Activated CD8-positive, alpha-beta memory T cell treated with anti-CD3 and anti-CD28 coated beads, Interleukin-2, amount 50 U/mL, for 48 hours (primary cell): ENCODE measurements around the gene KRTAP10-11.
"Not testable (repeated sequence)": the region's sequence is repeated elsewhere in the genome, so short reads cannot be mapped to it uniquely, and the experiment has no call there.

Experiments used
- DNase-seq: peaks from one replicate; pipeline ENCODE4 v3.0.0-alpha.2; 2020

KRTAP10-11 gene, protein sequence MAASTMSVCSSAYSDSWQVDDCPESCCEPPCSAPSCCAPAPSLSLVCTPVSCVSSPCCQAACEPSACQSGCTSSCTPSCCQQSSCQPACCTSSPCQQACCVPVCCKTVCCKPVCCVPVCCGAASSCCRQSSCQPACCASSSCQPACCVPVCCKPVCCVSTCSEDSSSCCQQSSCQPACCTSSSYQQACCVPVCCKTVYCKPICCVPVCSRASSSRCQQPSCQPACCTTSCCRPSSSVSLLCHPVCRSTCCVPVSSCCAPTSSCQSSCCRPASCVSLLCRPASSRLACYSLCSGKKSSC

DNA sequence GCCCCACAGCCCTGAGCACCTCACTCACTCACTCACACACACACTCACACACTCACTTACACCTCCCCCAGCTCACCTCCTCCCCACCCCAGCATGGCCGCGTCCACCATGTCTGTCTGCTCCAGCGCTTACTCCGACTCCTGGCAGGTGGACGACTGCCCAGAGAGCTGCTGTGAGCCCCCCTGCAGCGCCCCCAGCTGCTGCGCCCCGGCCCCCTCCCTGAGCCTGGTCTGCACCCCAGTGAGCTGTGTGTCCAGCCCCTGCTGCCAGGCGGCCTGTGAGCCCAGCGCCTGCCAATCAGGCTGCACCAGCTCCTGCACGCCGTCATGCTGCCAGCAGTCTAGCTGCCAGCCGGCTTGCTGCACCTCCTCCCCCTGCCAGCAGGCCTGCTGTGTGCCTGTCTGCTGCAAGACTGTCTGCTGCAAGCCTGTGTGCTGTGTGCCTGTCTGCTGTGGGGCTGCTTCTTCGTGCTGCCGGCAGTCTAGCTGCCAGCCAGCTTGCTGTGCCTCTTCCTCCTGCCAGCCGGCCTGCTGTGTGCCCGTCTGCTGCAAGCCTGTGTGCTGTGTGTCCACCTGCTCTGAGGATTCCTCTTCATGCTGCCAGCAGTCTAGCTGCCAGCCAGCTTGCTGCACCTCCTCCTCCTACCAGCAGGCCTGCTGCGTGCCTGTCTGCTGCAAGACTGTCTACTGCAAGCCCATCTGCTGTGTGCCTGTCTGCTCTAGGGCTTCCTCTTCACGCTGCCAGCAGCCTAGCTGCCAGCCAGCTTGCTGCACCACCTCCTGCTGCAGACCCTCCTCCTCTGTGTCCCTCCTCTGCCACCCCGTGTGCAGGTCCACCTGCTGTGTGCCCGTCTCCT lies at the start of gene KRTAP10-11:
KRTAP10-11 (plus strand) TSS at position 49 of the 856 bp plus-strand sequence; CDS start at position 94, 45 bp downstream.
- not testable (repeated sequence) for DNase-seq

DNA sequence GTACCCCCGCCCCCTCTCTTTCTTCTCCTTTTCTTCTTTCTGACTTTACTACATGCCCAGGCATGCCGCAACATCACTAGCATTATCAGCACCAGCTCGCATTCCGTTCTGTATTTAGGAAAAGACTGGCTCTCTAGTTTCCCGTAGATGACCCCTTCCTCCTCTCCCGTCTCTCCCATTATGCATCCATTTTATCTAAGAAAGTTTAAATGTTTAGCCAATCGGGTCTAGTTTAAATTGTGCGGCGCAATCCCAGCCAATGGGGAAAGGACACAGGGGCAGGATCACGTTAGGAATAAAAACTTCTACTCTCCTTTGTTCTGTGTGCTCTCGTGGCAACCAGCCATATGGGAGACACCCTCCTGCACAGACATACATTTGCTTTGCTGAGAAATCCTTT lies 48.2 kb upstream of the KRTAP10-11 start:
- no peak for DNase-seq

GRCh38 chr21:44599264-44600029 lies 46.8 kb upstream of the KRTAP10-11 start:
- DNase-seq: no peak

DNA sequence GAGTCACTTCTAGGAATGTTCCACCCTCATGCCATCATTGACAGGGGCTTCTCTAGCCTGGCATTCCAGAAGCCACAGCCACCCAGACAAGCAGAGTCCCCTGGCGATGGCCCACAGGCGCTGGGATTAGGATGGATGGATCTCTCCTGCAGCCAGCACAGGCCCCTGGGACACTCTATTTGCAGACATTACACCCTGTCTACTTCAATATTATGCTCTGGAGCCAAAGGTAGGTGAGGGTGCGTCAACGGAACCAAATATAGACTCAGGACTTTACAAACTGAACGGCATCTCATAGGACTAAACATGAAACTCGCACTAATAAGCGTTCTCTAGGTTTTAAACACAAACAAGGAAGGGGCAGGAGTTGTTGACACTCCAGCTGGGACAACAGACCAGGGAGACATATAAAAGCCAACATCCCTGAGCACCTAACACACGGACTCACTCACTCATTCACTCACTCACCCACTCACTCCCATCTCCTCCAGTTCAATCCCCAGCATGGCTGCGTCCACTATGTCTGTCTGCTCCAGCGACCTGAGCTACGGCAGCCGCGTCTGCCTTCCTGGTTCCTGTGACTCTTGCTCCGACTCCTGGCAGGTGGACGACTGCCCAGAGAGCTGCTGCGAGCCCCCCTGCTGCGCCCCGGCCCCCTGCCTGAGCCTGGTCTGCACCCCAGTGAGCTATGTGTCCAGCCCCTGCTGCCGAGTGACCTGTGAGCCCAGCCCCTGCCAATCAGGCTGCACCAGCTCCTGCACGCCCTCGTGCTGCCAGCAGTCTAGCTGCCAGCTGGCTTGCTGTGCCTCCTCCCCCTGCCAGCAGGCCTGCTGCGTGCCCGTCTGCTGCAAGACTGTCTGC lies 45.9 kb upstream of the KRTAP10-11 start, which contains the start of gene KRTAP10-7:
KRTAP10-7 (plus strand) TSS at position 480 of the 861 bp plus-strand sequence; CDS start at position 505, 25 bp downstream.
- not testable (repeated sequence) for DNase-seq

DNA sequence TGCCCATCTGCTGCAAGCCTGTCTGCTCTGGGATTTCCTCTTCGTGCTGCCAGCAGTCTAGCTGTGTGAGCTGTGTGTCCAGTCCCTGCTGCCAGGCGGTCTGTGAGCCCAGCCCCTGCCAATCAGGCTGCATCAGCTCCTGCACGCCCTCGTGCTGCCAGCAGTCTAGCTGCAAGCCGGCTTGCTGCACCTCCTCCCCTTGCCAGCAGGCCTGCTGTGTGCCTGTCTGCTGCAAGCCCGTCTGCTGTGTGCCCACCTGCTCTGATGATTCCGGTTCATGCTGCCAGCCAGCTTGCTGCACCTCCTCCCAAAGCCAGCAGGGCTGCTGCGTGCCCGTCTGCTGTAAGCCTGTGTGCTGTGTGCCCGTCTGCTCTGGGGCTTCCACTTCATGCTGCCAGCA lies 45.1 kb upstream of the KRTAP10-11 start:
- DNase-seq: not testable (repeated sequence)

- no peak for DNase-seq
Measured at GRCh38 chr21:44601596-44602462, 44.4 kb upstream of the KRTAP10-11 start.

DNA sequence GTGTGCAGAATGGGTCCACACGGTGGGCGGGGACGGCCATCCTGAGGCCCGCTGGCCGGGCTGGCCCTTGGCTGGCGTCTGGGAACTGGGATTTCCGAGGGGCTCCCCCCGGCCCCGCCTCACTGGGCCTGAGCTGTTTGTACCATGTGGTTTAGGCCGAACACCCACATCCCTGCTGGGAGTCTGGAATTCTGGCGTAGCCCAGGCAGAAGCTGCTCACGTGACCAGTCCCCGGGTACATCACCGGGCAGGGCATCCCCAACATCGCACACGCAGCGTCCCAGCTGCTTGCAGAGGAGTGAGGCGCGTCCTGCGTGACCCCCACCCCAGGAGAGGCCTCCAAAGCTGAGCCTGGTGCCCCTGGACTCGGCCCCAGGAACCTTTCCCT lies 43.8 kb upstream of the KRTAP10-11 start:
- DNase-seq: no peak

GRCh38 chr21:44603109-44603875 lies 42.9 kb upstream of the KRTAP10-11 start:
- no peak for DNase-seq

GRCh38 chr21:44603911-44604310 lies 42.3 kb upstream of the KRTAP10-11 start:
- no peak for DNase-seq

DNA sequence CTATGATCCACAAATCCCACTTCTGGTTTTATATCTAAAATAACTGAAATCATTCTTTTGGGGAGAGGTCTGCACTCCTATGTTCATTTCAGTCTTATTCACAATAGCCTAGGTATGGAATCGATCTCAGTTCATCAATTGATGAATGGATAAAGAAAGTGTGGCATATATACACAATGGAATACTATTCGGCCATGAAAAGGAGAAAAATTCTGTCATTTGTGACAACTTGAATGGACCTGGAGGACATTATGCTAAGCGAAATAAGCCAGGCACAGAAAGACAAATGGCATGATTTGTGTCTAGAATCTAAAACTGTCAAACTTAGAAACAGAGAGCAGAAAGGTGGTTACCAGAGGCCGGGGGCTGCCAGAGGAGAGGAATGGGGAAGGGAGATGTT lies 39.7 kb upstream of the KRTAP10-11 start:
- no peak for DNase-seq

DNA sequence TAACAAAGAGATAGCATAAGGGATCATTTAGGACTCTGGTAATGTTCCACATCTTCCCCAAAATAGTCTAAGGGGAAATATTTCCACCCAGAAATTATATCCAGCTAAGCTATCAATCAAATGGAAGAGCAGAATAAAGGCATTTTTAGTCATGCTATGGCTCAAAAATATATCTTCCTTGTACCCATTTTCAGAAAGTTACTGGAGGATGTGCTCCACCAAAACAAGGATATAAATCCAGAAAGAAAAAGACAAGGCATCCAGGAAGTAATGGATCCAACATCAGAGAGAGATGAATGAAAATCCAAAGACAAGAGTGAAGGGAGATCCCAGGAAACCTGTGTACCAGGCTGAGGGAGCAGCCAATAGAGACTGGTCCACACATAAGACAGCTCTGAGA lies 37.0 kb upstream of the KRTAP10-11 start:
- DNase-seq: no peak

GRCh38 chr21:44610157-44610843 lies 35.9 kb upstream of the KRTAP10-11 start:
- not testable (repeated sequence) for DNase-seq

GRCh38 chr21:44611551-44611950 lies 34.7 kb upstream of the KRTAP10-11 start:
- no peak for DNase-seq

DNA sequence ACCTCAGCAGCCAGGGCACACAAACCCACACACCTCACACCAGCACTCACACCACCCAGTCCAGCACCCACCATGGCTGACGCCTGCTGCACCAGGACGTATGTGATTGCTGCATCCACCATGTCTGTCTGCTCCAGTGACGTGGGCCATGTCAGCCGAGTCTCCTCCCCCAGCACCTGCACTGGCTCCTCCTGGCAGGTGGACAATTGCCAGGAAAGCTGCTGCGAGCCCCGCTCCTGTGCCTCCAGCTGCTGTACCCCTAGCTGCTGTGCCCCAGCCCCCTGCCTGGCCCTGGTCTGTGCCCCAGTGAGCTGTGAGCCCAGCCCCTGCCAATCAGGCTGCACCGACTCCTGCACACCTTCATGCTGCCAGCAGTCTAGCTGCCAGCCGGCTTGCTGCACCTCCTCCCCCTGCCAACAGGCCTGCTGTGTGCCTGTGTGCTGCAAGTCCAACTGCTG lies 34.2 kb upstream of the KRTAP10-11 start, which contains the start of gene KRTAP10-8:
KRTAP10-8 (plus strand) TSS at position 51 of the 458 bp plus-strand sequence; CDS start at position 73, 22 bp downstream.
- no peak for DNase-seq

GRCh38 chr21:44612669-44613229 lies 33.5 kb upstream of the KRTAP10-11 start:
- DNase-seq: no peak

DNA sequence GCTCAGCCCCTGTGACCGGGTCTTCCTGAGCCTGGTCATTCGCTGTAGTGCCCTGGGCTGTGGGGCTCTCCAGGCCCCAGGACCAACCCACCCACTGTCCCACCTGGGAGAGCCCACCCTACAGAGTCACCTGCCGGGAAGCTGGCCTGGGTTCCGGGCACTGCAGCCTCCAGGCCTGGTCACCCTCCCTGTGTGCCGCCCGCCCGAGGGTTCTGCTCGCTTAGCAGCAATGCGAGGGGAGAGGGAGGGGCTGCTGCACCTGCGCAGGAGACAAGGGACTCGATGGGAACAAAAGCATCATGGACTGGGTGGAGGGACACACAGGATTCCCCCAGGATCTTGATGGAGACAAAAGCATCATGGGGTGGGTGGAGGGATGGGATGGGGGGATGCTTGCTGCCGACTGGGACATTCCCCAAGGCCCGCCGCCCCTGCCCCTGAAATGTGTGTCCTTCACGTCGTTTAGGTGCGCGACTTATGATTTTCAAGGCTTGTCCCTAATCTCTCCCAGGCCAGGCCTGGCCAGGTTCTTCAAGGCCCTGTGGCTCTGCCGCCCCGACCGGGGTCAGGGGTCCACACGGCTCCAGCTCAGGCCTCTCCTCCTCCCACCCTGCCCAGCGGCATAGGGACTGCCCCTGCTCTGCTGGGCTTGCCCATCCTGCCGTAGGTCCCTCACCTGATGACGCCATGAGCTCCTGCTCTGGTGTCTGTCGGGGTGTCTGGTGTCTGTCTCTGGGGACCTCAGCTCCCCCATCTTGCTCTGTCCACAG lies 32.6 kb upstream of the KRTAP10-11 start:
- no peak for DNase-seq

DNA sequence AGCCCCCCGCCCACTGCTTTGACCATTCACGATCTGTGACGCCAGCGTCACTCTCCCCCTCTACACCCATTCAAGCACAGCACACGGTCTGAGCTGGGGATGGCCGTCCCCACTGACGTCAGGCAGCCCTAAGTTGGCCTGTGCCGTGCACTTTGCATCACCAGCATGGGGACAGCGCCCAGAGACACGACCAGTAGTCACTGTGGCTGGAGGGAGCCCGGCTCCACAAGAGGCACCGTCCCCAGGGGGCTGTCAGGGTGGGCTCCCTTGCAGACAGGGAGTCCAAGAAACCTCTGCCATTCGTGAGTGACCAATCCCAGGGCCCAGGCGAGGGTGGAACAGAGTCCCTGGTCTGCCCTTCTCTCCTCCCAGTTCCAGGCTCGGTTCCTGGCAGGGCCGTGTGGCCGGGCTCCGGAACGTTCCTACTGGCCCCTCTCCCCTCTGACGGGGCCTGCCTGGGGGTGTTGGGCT lies 32.0 kb upstream of the KRTAP10-11 start:
- no peak for DNase-seq

- DNase-seq: no peak
Measured at GRCh38 chr21:44614961-44615391, 31.2 kb upstream of the KRTAP10-11 start.
